IMR-90 (cell line): ENCODE measurements around the gene NCAPD3. TPM values are rescaled to one million over a fixed set of nuclear protein-coding genes. Genes with fewer than 3 reads are reported as not detected.

Experiments used
- ATAC-seq: fragments of 200-7000 bp; cut with Tn5 transposase; 2 replicates; pipeline ENCODE4 v1.9.1; 2020; ENCODE audit warnings: low read depth, mild to moderate bottlenecking, moderate library complexity
- BruUV-seq: library from RNA; stranded (reverse); fragments of 400-500 nt; replicated peaks from 2 replicates; lab custom pipeline; 2021; lab: Mats Ljungman, UMichigan
- CTCF ChIA-PET: fragments of 300-600 bp; formaldehyde crosslinking; extraction: SDS; loops from one replicate; lab custom pipeline; 2021; ENCODE audit warnings: antibody characterized with exemption; lab: Yijun Ruan, JAX
- POLR2A ChIA-PET: fragments of 300-600 bp; sonication (Branson Sonifier 250); formaldehyde crosslinking; loops from one replicate; lab custom pipeline; 2022; ENCODE audit warnings: antibody characterized with exemption; ENCODE audit not compliant: unreplicated experiment; lab: Charles Lee
- DNase-seq: peaks from one replicate; pipeline ENCODE4 v3.0.0; 2013
- H2AFZ ChIP-seq: replicated peaks from 2 replicates; pipeline ENCODE3; 2013; ENCODE audit warnings: low read length, mild to moderate bottlenecking; ENCODE audit not compliant: poor library complexity
- H2AK5ac ChIP-seq: 2 replicates; pipeline ENCODE4 v1.6.1; 2013; ENCODE audit warnings: low read depth, low read length, inconsistent platforms
- H2AK9ac ChIP-seq: replicated peaks from 2 replicates; pipeline ENCODE3; 2013; ENCODE audit warnings: mild to moderate bottlenecking, low read depth, low read length, moderate library complexity; ENCODE audit not compliant: poor library complexity
- H2BK120ac ChIP-seq: 2 replicates; pipeline ENCODE4 v1.6.1; 2013; ENCODE audit warnings: low read depth, low read length, inconsistent platforms
- H2BK15ac ChIP-seq: 3 replicates; pipeline ENCODE4 v1.6.1; 2013; ENCODE audit warnings: low read depth, low read length, inconsistent platforms
- H2BK20ac ChIP-seq: 2 replicates; pipeline ENCODE4 v1.6.1; 2013; ENCODE audit warnings: low read depth, mild to moderate bottlenecking, inconsistent platforms, low read length, moderate library complexity
- H2BK5ac ChIP-seq: 2 replicates; pipeline ENCODE4 v1.6.1; 2013; ENCODE audit warnings: mild to moderate bottlenecking, low read depth, low read length, inconsistent platforms; ENCODE audit not compliant: poor library complexity, severe bottlenecking
- H3K14ac ChIP-seq: replicated peaks from 2 replicates; pipeline ENCODE4 v1.6.1; 2013; ENCODE audit warnings: low read depth, low read length, inconsistent platforms
- H3K18ac ChIP-seq: 2 replicates; pipeline ENCODE4 v1.6.1; 2013; ENCODE audit warnings: low read depth, low read length, control low read depth
- H3K23ac ChIP-seq: 2 replicates; pipeline ENCODE4 v1.6.1; 2013; ENCODE audit warnings: low read depth, low read length, inconsistent platforms
- H3K27ac ChIP-seq: 2 replicates; pipeline ENCODE4 v1.5.1; 2013; ENCODE audit warnings: mild to moderate bottlenecking, control low read depth, low read length; ENCODE audit not compliant: insufficient read depth
- H3K27me3 ChIP-seq: 2 replicates; pipeline ENCODE4 v1.6.1; 2013; ENCODE audit warnings: low read length; ENCODE audit not compliant: control insufficient read depth, insufficient read depth
- H3K36me3 ChIP-seq: 2 replicates; pipeline ENCODE4 v1.6.1; 2013; ENCODE audit warnings: low read length, mixed read lengths; ENCODE audit not compliant: control insufficient read depth, insufficient read depth
- H3K4ac ChIP-seq: 2 replicates; pipeline ENCODE4 v1.6.1; 2013; ENCODE audit warnings: low read depth, low read length, inconsistent platforms
- H3K4me1 ChIP-seq: 2 replicates; pipeline ENCODE4 v1.6.1; 2013; ENCODE audit warnings: low read length, mixed read lengths; ENCODE audit not compliant: control insufficient read depth, insufficient read depth
- H3K4me2 ChIP-seq: 2 replicates; pipeline ENCODE4 v1.6.1; 2013; ENCODE audit warnings: low read depth, mild to moderate bottlenecking, control low read depth, low read length, moderate library complexity
- H3K4me3 ChIP-seq: 2 replicates; pipeline ENCODE4 v1.5.1; 2013; ENCODE audit warnings: low read depth, mild to moderate bottlenecking, control low read depth, low read length, moderate library complexity; ENCODE audit not compliant: insufficient read depth
- H3K56ac ChIP-seq: 2 replicates; pipeline ENCODE4 v1.6.1; 2013; ENCODE audit warnings: low read length, inconsistent platforms; ENCODE audit not compliant: insufficient read depth; ENCODE audit errors: extremely low read depth
- H3K79me1 ChIP-seq, 2 experiments: 2 replicates each; pipeline ENCODE4 v1.6.1; 2013; ENCODE audit warnings: low read length in 2 of 2, inconsistent platforms in 1 of 2, low read depth in 1 of 2
- H3K9ac ChIP-seq: 2 replicates; pipeline ENCODE4 v1.6.1; 2013; ENCODE audit warnings: low read depth, low read length, control low read depth
- H3K9me1 ChIP-seq: 2 replicates; pipeline ENCODE4 v1.6.1; 2013; ENCODE audit warnings: low read length, inconsistent platforms; ENCODE audit not compliant: insufficient read depth
- H3K9me3 ChIP-seq: 2 replicates; pipeline ENCODE4 v1.6.1; 2013; ENCODE audit warnings: low read length; ENCODE audit not compliant: control insufficient read depth, insufficient read depth
- H4K20me1 ChIP-seq: 2 replicates; pipeline ENCODE4 v1.6.1; 2013; ENCODE audit warnings: low read length, inconsistent platforms; ENCODE audit not compliant: insufficient read depth
- H4K5ac ChIP-seq: 2 replicates; pipeline ENCODE4 v1.6.1; 2013; ENCODE audit warnings: mild to moderate bottlenecking, low read depth, low read length, control low read depth
- H4K8ac ChIP-seq, 2 experiments: 2 replicates each; pipeline ENCODE4 v1.6.1; 2013; ENCODE audit warnings: low read depth in 2 of 2, low read length in 2 of 2, control low read depth in 1 of 2, inconsistent platforms in 1 of 2
- H4K91ac ChIP-seq: 2 replicates; pipeline ENCODE4 v1.6.1; 2013; ENCODE audit warnings: low read depth, low read length, inconsistent platforms; ENCODE audit not compliant: insufficient read depth
- MAZ ChIP-seq: IDR thresholded peaks from 2 replicates; pipeline ENCODE4 v1.6.1; 2012; ENCODE audit warnings: low read depth, mild to moderate bottlenecking, low read length, improper control_type of control experiment, moderate library complexity, borderline replicate concordance
- MXI1 ChIP-seq: IDR thresholded peaks from 2 replicates; pipeline ENCODE4 v1.6.1; 2012; ENCODE audit warnings: low read depth, mild to moderate bottlenecking, low read length, moderate library complexity, borderline replicate concordance
- POLR2A ChIP-seq: IDR thresholded peaks from 2 replicates; pipeline ENCODE4 v1.6.1; 2012; ENCODE audit warnings: mild to moderate bottlenecking, low read depth, low read length
- RFX5 ChIP-seq: IDR thresholded peaks from 2 replicates; pipeline ENCODE4 v1.8.0; 2012; ENCODE audit warnings: low read depth, mild to moderate bottlenecking, low read length, moderate library complexity
- WGBS, 2 experiments: methylation state at CpG; one replicate each; pipeline versions ENCODE4 v1.1.5 to v1.1.7; 2013; ENCODE audit warnings: missing lambda C conversion rate in 2 of 2; ENCODE audit not compliant: insufficient read length in 1 of 2; ENCODE audit errors: extremely low coverage in 2 of 2; 5-methylcytosine and 5-hydroxymethylcytosine counted together
- dilution Hi-C: fragments of 300-500 bp; cut with HindIII; formaldehyde crosslinking; loops from one replicate; pipeline ENCODE4 v1.14.3; 2018; ENCODE audit warnings: low sequenced_read_pairs; ENCODE audit not compliant: unreplicated experiment
- in situ Hi-C: fragments of 300-500 bp; cut with MboI; formaldehyde crosslinking; loops from 3 replicates; pipeline ENCODE4 v1.14.3; 2019; ENCODE audit warnings: low sequenced_read_pairs, inconsistent platforms, mixed read lengths
- intact Hi-C: fragments of 100-400 bp; cut with micrococcal nuclease; formaldehyde crosslinking; loops from 2 replicates; pipeline ENCODE4 v1.10.0; 2022
- polyA plus RNA-seq, 3 experiments: library from polyadenylated mRNA; depleted of rRNA; stranded (reverse); fragments of >200 nt; gene quantifications; 2 replicates each; pipeline ENCODE4 v1.2.3, GENCODE V29; 2012; ENCODE audit warnings: low replicate concordance in 1 of 3
- total RNA-seq: library from RNA; depleted of rRNA; stranded (reverse); fragments of >200 nt; gene quantifications from 2 replicates; pipeline ENCODE4 v1.2.3, GENCODE V29; 2012

The NCAPD3 gene
- total and polyA plus RNA-seq, 2 of the 4 experiments (the other 2 are of a cell fraction), result 18.0 to 19.2 TPM

DNA sequence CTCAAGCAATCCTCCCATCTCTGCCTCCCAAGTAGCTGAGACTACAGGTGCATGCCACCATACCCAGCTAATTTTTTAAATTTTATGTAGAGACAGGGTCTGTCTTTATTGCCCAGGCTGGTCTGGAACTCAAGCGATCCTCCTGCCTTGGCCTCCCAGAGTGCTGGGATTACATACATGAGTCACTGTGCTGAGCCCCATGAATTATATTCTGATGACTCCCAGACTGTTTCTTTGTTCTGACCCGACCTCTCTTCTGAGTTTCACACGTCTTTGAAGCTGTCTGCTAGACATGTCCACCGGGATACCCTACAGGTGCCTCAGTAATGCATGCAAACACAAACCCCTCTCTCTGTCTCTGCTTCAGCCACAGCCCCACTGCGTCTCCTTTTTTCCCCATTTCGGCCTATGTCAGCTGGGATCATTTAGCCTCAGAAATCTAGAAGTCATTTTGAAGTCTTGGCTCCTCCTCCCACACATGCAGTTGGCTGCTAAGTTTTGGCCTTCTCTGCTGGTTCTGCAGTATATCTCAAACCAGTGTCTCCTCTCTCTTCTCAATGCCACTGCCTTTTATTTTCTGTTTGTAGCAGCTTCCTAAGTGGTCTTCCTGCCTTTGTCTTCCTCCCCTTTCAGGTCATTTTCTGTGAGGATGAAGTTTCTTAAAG, 5.5 kb upstream of the NCAPD3 start:
- Histone ChIP-seq H3K27me3 (no peaks in the 10 kb centered on the region), H3K79me1 (peaks cover 20 to 74% of the 10 kb centered on the region in 2 experiments), H4K8ac (no peak overlapping the region), H4K91ac (no peak overlapping the region), H3K36me3 (peaks cover 2% of the 10 kb centered on the region; the same call in 1 of the 2 replicates), H3K18ac (no peak overlapping the region), H3K4me1 (peaks cover 2% of the 10 kb centered on the region; the same call in 1 of the 2 replicates), H4K20me1 (peaks cover 41% of the 10 kb centered on the region), H3K56ac (no peak overlapping the region), H2AK9ac (no peak overlapping the region), H2AFZ (no peak overlapping the region), H2BK5ac (no peak overlapping the region), H3K23ac (no peak overlapping the region), H2BK20ac (no peak overlapping the region), H3K9me1 (peaks cover 18% of the 10 kb centered on the region), H3K14ac (no peak overlapping the region), H3K4ac (no peak overlapping the region), H2AK5ac (no peak overlapping the region), H3K4me2 (no peak overlapping the region), H3K9ac (no peak overlapping the region), H4K5ac (no peak overlapping the region), H2BK15ac (no peak overlapping the region), H3K9me3 (no peaks in the 10 kb centered on the region), H3K27ac (no peak overlapping the region), H3K4me3 (no peak overlapping the region), H2BK120ac (no peak overlapping the region)
- WGBS, 2 experiments, result 91% methylated on average over 3 of the region's 6 CpGs; no CpG with 5 or more reads in 1 of the 2 experiments
- no peak for ATAC-seq
- intact Hi-C loops (loop anchor here (10.0 kb wide), 2 partner anchors 184 to 304 kb away; no protein-coding TSS in a partner anchor), dilution Hi-C loops (no loop called here), in situ Hi-C loops (no loop called here)
- ChIA-PET POLR2A (no interaction called here), CTCF (no interaction called here)
- no peak for DNase-seq
- no TSS peak for BruUV-seq
- TF ChIP-seq MAZ (no peak), MXI1 (no peak), RFX5 (no peak), POLR2A (no peak)
